Dendritic cell treated with granulocyte-macrophage colony-stimulating factor and Interleukin-4, amounts not matched to agents 40 ng/mL and 50 ng/mL, for 4 days (primary cell): ENCODE results near the gene IQCM.
"Not testable (repeated sequence)": the region's sequence is repeated elsewhere in the genome, so short reads cannot be mapped to it uniquely, and the experiment has no call there.

Source experiments
- H3K27ac Mint-ChIP-seq: one replicate; pipeline ENCODE4 v1.8.0; 2022; ENCODE audit warnings: mild to moderate bottlenecking, mixed read lengths
- H3K27me3 Mint-ChIP-seq: one replicate; pipeline ENCODE4 v1.8.0; 2022; ENCODE audit warnings: mild to moderate bottlenecking, mixed read lengths
- H3K36me3 Mint-ChIP-seq: one replicate; pipeline ENCODE4 v1.8.0; 2022; ENCODE audit warnings: low read depth, mixed read lengths
- H3K4me1 Mint-ChIP-seq: one replicate; pipeline ENCODE4 v1.8.0; 2022; ENCODE audit warnings: low read depth, mixed read lengths
- H3K4me3 Mint-ChIP-seq: one replicate; pipeline ENCODE4 v1.8.0; 2022; ENCODE audit warnings: mild to moderate bottlenecking, moderate library complexity, mixed read lengths
- H3K9me3 Mint-ChIP-seq: one replicate; pipeline ENCODE4 v1.8.0; 2022; ENCODE audit warnings: mixed read lengths
- intact Hi-C: fragments of 100-400 bp; cut with micrococcal nuclease; formaldehyde crosslinking; loops from one replicate; pipeline ENCODE4 v1.15.0; 2022

The IQCM gene

GRCh38 chr4:149486861-149487260, 328.8 kb downstream of the IQCM start:
- intact Hi-C loops = no loop called here
- H3K27me3 Mint-ChIP-seq = no peaks in the 10 kb centered on the region
- H3K9me3 Mint-ChIP-seq = peaks cover 19% of the 10 kb centered on the region
- no peak overlapping the region for H3K27ac Mint-ChIP-seq
- H3K4me3 Mint-ChIP-seq = no peak overlapping the region
- no peaks in the 10 kb centered on the region for H3K4me1 Mint-ChIP-seq
- no peaks in the 10 kb centered on the region for H3K36me3 Mint-ChIP-seq

DNA sequence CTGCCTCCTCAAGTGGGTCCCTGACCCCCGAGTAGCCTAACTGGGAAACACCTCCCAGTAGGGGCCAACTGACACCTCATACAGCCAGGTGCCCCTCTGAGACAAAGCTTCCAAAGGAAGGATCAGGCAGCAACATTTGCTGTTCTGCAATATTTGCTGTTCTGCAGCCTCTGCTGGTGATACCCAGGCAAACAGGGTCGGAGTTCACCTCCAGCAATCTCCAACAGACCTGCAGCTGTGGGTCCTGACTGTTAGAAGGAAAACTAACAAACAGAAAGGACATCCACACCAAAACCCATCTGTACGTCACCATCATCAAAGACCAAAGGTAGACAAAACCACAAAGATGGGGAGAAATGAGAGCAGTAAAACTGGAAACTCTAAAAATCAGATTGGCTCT, 347.0 kb downstream of the IQCM start:
- H3K36me3 Mint-ChIP-seq, H3K4me1 Mint-ChIP-seq, intact Hi-C loops, H3K4me3 Mint-ChIP-seq, H3K27me3 Mint-ChIP-seq, H3K27ac Mint-ChIP-seq: not testable (repeated sequence)
- peaks cover 58% of the 10 kb centered on the region for H3K9me3 Mint-ChIP-seq

GRCh38 chr4:149466446-149466845, 349.2 kb downstream of the IQCM start:
- H3K27me3 Mint-ChIP-seq = no peaks in the 10 kb centered on the region
- intact Hi-C loops = no loop called here
- H3K36me3 Mint-ChIP-seq = no peaks in the 10 kb centered on the region
- H3K4me1 Mint-ChIP-seq = no peaks in the 10 kb centered on the region
- peaks cover 47% of the 10 kb centered on the region for H3K9me3 Mint-ChIP-seq
- no peak overlapping the region for H3K4me3 Mint-ChIP-seq
- no peak overlapping the region for H3K27ac Mint-ChIP-seq

- H3K27me3 Mint-ChIP-seq = no peaks in the 10 kb centered on the region
- H3K9me3 Mint-ChIP-seq = peaks cover 42% of the 10 kb centered on the region
- no peaks in the 10 kb centered on the region for H3K4me1 Mint-ChIP-seq
- H3K27ac Mint-ChIP-seq = no peak overlapping the region
- intact Hi-C loops = no loop called here
- no peaks in the 10 kb centered on the region for H3K36me3 Mint-ChIP-seq
- H3K4me3 Mint-ChIP-seq = no peak overlapping the region
Measured at GRCh38 chr4:149465955-149466354, 349.7 kb downstream of the IQCM start.

DNA sequence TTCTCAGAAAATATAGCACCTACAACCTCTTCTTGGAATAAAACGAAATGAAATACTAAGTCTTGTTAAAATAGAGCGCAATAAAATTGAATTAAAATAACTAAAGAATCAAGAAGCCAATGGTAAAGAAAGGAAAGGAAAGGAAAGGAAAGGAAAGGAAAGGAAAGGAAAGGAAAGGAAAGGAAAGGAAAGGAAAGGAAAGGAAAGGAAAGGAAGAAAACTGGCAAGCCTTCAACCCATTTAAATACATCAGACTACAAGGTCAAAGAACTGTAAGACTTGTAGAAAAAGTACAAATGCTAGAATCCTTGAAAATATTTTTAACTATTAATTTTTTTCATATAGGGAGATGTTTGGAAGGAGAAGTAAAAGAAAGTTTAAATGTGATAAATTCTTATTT, 372.1 kb downstream of the IQCM start:
- no peak overlapping the region for H3K4me3 Mint-ChIP-seq
- peaks cover 13% of the 10 kb centered on the region for H3K9me3 Mint-ChIP-seq
- H3K27ac Mint-ChIP-seq = no peak overlapping the region
- no peaks in the 10 kb centered on the region for H3K4me1 Mint-ChIP-seq
- H3K27me3 Mint-ChIP-seq = no peaks in the 10 kb centered on the region
- H3K36me3 Mint-ChIP-seq = no peaks in the 10 kb centered on the region
- intact Hi-C loops = no loop called here

GRCh38 chr4:149441338-149441737, 374.3 kb downstream of the IQCM start:
- Mint-ChIP-seq H3K36me3 (no peaks in the 10 kb centered on the region), H3K9me3 (peaks cover 13% of the 10 kb centered on the region), H3K27ac (no peak overlapping the region), H3K4me1 (no peaks in the 10 kb centered on the region), H3K4me3 (no peak overlapping the region), H3K27me3 (no peaks in the 10 kb centered on the region)
- intact Hi-C loops = no loop called here

- Mint-ChIP-seq H3K36me3 (no peaks in the 10 kb centered on the region), H3K27me3 (no peaks in the 10 kb centered on the region), H3K9me3 (no peaks in the 10 kb centered on the region), H3K4me3 (no peak overlapping the region), H3K27ac (no peak overlapping the region), H3K4me1 (no peaks in the 10 kb centered on the region)
- intact Hi-C loops = no loop called here
Measured at GRCh38 chr4:149426461-149426860, 389.2 kb downstream of the IQCM start.

- H3K9me3 Mint-ChIP-seq = peaks cover 10% of the 10 kb centered on the region
- no peaks in the 10 kb centered on the region for H3K27me3 Mint-ChIP-seq
- intact Hi-C loops = no loop called here
- no peak overlapping the region for H3K4me3 Mint-ChIP-seq
- H3K36me3 Mint-ChIP-seq = no peaks in the 10 kb centered on the region
- H3K4me1 Mint-ChIP-seq = no peaks in the 10 kb centered on the region
- no peak overlapping the region for H3K27ac Mint-ChIP-seq
Measured at GRCh38 chr4:149409555-149409962, 406.1 kb downstream of the IQCM start.

- no peaks in the 10 kb centered on the region for H3K27me3 Mint-ChIP-seq
- H3K36me3 Mint-ChIP-seq = no peaks in the 10 kb centered on the region
- H3K27ac Mint-ChIP-seq = no peak overlapping the region
- intact Hi-C loops = no loop called here
- no peaks in the 10 kb centered on the region for H3K4me1 Mint-ChIP-seq
- peaks cover 10% of the 10 kb centered on the region for H3K9me3 Mint-ChIP-seq
- H3K4me3 Mint-ChIP-seq = no peak overlapping the region
Measured at GRCh38 chr4:149409146-149409545, 406.5 kb downstream of the IQCM start.

GRCh38 chr4:149404143-149404542, 411.5 kb downstream of the IQCM start:
- no peaks in the 10 kb centered on the region for H3K27me3 Mint-ChIP-seq
- peaks cover 14% of the 10 kb centered on the region for H3K9me3 Mint-ChIP-seq
- no peaks in the 10 kb centered on the region for H3K36me3 Mint-ChIP-seq
- H3K4me1 Mint-ChIP-seq = no peaks in the 10 kb centered on the region
- H3K27ac Mint-ChIP-seq = no peak overlapping the region
- H3K4me3 Mint-ChIP-seq = no peak overlapping the region
- intact Hi-C loops = no loop called here

DNA sequence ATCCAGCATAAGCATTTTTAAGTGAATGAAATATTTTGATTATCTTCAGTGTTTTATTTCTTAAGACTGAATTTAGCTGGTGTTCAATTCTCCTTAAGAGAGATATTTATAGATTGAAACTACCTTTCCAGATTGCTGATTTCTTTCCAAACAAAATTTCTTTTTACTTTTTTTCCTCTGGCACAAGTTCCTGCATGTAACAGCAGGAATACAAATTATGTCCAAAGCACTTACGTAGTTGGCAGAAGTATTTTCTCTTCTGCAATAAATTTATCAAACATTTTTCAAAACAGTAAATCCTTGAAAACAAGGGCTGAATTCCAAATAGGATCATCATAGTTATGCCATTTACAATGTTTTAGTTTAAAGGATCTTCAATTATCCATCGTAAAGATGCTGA, 412.6 kb downstream of the IQCM start:
- Mint-ChIP-seq H3K27me3 (no peaks in the 10 kb centered on the region), H3K4me3 (no peak overlapping the region), H3K4me1 (no peaks in the 10 kb centered on the region), H3K36me3 (no peaks in the 10 kb centered on the region), H3K27ac (no peak overlapping the region), H3K9me3 (peaks cover 20% of the 10 kb centered on the region)
- intact Hi-C loops = no loop called here

- H3K4me3 Mint-ChIP-seq = no peak overlapping the region
- intact Hi-C loops = no loop called here
- no peak overlapping the region for H3K27ac Mint-ChIP-seq
- H3K9me3 Mint-ChIP-seq = peaks cover 9% of the 10 kb centered on the region
- no peaks in the 10 kb centered on the region for H3K4me1 Mint-ChIP-seq
- no peaks in the 10 kb centered on the region for H3K27me3 Mint-ChIP-seq
- no peaks in the 10 kb centered on the region for H3K36me3 Mint-ChIP-seq
Measured at GRCh38 chr4:149398993-149399392, 416.6 kb downstream of the IQCM start.

- H3K9me3 Mint-ChIP-seq = no peaks in the 10 kb centered on the region
- no peaks in the 10 kb centered on the region for H3K4me1 Mint-ChIP-seq
- no peak overlapping the region for H3K27ac Mint-ChIP-seq
- intact Hi-C loops = no loop called here
- no peaks in the 10 kb centered on the region for H3K36me3 Mint-ChIP-seq
- H3K27me3 Mint-ChIP-seq = no peaks in the 10 kb centered on the region
- no peak overlapping the region for H3K4me3 Mint-ChIP-seq
Measured at GRCh38 chr4:149370785-149371420, 444.7 kb downstream of the IQCM start.

DNA sequence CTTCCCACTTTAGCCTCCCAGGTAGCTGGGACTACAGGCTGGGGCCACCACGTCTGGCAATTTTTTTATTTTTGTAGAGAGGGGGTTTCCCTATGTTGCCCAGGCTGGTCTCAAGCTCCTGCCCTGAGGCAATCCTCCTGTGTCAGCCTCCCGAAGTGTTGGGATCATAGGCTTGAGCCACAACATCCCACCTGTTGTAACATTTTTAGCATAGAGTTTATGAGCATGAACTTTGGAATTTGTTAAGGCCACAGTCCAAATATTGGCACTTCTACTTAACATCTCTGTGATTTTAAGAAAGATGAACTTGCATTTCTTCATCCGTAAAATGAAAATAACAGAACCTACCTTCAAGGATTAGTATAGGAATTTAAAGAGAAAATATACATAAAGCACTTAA, 445.6 kb downstream of the IQCM start:
- H3K4me1 Mint-ChIP-seq = no peaks in the 10 kb centered on the region
- intact Hi-C loops = no loop called here
- no peak overlapping the region for H3K27ac Mint-ChIP-seq
- H3K36me3 Mint-ChIP-seq = no peaks in the 10 kb centered on the region
- no peaks in the 10 kb centered on the region for H3K9me3 Mint-ChIP-seq
- no peak overlapping the region for H3K4me3 Mint-ChIP-seq
- no peaks in the 10 kb centered on the region for H3K27me3 Mint-ChIP-seq

GRCh38 chr4:149353241-149353640, 462.4 kb downstream of the IQCM start:
- Mint-ChIP-seq H3K9me3 (peaks cover 23% of the 10 kb centered on the region), H3K27me3 (no peaks in the 10 kb centered on the region), H3K27ac (no peak overlapping the region), H3K4me1 (no peaks in the 10 kb centered on the region), H3K36me3 (no peaks in the 10 kb centered on the region), H3K4me3 (no peak overlapping the region)
- intact Hi-C loops = no loop called here
